Measurements from ENCODE around the gene SPATA2L.

Gene SPATA2L

DNA sequence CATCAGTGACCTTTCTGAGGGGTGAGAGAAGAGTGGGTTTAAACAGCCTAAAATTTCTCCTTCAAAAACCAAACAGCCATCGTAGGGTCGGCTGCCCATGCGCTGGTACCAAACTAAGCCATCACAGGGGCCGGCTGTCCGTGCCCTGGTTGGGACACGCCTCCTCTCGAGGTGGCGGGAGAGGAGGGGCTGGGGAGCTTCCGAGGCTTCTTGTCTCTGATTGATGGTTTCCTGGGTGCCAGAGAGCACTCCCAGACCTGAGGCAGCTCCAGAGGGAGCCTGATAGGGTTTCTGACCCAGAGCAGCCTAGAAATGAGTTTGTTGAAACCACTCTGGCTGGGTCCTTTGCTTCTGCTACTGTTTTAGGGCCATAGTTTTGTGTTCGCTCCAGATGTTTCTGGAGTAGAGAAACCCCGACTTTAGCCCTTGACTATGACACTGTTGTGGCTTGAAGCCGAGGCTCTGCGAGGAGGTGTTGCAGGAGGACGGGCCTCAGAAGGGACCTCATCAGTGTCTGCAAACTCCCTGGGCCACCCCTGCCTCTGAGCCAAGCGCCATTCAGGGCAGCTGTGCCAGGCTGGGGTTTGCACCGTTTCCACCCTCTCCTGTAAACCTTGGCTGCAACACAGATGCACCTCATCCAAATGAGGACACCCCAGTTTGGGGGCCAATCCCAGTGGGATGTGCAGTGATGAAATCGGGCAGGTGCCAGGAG is 26.1 kb upstream of the SPATA2L start:
- no peak for DNase-seq

DNA sequence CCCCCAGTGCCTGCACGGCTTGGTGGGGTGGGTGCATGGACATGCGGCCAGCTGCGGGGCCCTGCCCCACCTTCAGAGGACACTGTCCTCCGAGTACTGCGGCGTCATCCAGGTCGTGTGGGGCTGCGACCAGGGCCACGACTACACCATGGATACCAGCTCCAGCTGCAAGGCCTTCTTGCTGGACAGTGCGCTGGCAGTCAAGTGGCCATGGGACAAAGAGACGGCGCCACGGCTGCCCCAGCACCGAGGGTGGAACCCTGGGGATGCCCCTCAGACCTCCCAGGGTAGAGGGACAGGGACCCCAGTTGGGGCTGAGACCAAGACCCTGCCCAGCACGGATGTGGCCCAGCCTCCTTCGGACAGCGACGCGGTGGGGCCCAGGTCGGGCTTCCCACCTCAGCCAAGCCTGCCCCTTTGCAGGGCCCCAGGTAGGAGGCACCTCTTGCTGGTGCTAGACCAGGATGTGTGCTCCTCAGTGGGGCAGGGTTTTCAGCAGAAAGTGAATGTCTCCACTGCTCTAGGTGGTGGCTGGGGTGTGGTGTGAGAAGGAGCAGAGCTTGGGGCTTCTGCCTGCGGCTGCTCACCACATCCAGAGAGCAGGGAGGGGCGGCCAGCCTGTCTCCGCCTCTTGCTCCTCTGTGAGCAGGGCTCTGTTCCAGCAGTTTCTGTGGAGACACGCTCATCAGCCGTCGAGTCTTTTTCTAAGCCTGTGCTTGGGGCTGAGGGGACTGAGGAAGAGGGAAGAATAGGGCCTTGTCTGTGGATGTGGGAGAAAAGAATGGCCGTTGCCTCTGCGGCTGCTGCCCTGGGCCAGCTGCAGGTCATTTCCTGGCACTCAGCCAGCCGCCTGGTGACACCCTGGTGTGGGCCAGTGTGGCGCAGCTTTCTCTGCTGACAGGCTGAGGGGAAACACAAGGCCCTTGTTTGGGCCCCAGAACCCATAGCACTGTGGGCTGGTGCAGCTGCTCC is 22.1 kb upstream of the SPATA2L start:
- DNase-seq = no peak

DNA sequence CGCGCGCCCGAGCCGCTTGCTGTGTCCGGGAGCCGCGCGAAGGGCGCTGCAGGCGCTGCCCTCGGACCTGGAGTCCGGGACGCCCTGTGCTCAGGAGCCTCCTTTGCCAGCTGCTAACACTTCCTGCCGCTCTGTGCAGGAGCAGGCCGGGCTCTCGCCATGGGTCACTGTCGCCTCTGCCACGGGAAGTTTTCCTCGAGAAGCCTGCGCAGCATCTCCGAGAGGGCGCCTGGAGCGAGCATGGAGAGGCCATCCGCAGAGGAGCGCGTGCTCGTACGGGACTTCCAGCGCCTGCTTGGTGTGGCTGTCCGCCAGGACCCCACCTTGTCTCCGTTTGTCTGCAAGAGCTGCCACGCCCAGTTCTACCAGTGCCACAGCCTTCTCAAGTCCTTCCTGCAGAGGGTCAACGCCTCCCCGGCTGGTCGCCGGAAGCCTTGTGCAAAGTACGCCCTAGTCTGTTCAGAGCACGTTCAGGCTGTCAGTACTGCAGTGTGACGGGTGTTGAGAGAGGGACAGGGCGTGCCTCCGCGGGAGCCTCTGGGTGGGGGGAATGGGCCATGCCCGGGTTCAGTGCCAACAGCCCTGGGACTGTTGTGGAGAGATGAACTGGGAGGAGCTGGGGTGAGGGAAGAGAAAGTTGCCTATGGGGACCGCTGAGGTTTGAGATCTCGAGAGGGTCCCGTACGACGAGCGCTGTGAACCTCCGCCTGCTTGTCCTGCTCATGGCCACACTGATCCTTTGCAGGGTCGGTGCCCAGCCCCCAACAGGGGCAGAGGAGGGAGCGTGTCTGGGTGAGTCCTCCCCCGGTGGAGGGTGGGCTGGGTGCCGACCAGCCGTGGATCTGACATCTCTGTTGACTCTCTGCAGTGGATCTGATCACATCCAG is 21.1 kb upstream of the SPATA2L start:
- DNase-seq = peak; percentile 6 to 56

DNA sequence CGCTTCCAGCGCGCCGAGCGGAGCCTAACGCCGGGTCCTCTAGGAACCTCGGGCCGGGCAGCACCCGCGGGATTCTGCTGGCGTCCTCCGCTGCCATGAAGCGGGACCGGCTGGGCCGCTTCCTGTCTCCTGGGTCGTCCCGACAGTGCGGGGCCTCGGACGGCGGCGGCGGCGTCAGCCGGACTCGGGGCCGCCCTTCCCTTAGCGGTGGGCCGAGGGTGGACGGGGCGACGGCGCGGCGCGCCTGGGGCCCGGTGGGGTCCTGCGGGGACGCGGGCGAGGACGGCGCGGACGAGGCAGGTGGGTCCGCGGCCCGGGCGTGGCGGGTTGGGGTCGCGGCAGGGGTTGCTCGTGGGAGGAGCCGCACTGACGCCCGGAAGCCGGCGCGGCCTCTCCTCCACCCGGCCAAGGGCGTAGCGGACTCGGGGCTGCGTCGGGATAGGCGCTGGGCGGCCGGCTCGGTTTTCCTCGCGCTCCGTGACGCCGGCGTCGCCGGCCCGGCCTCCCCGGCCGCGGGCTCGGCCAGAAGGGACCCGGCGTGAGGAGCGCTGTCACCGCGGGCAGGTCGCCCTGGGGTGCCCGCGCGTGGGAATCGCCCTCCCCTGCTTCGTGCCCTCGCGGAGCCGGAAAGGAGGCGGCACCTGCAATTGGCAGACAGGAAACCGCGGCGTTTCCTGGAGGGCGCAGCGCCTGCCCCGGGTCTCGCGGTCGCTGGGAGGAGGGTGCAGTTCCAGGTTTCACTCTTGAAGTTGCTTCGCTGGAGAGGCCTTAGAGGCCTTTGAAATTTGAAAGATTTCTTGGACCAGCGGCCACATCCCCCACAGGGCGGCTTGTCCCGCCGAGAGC is 20.3 kb upstream of the SPATA2L start:
- DNase-seq = peak; percentile 77 to 78

DNA sequence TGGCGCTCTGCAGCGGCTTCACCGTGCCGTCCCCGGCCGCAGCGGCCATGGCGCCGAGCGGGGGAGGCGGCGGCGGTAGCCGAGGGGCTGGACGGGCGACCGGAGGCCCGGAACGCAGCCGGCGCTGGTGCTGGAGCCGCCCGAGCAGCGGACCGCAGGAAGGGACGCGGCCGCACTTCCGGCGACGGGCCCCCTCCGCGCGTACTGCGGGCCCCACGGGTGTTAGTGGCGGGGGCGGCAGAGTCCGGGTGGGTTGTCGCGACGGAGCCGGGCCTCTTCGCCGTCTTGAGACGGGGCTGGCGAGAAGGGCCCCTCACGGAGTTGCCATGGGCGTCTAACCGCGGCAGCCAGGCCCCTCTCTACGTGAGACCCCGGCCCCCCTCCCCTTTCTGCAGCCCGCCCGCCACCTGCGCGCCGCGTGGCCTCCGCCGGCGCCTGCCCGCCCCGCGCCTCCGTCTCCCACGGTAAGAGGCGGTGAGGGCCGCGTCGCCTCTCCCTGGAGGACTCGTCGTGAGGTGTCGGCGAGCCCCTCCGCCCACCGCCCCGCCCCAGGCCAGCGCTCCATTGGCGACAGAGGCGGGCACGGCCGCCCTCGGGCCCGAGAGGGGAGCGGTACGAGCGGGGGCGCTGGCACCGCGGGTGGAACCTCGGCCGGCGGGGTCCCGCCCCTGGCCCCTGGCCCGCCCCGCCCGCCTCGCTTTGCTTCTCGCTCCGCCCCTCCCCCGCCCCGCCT is 19.5 kb upstream of the SPATA2L start, which contains the start of the genes VPS9D1 and ZNF276:
VPS9D1 (minus strand) TSS at position 86 of the 733 bp plus-strand sequence; CDS start at position 49, 37 bp downstream.
ZNF276 (plus strand) TSS at position 725 of the 733 bp plus-strand sequence. CDS start 104 bp downstream, outside the sequence.
- peak; percentile 7 to 76 for DNase-seq

DNA sequence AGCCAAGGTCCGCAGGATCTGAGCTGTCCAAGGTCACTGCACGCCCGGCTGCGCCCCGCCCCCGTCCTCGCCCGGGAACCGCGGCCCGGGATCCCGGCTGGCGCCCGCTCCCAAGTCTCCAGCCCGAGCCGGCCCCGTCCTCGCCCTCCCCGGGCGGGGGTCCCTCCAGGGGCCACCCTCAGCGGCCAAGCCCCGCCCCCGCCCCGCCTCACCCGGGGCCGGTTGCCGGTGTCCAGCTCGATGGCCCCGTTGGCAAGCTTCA is 19.0 kb upstream of the SPATA2L start:
- no peak for DNase-seq

DNA sequence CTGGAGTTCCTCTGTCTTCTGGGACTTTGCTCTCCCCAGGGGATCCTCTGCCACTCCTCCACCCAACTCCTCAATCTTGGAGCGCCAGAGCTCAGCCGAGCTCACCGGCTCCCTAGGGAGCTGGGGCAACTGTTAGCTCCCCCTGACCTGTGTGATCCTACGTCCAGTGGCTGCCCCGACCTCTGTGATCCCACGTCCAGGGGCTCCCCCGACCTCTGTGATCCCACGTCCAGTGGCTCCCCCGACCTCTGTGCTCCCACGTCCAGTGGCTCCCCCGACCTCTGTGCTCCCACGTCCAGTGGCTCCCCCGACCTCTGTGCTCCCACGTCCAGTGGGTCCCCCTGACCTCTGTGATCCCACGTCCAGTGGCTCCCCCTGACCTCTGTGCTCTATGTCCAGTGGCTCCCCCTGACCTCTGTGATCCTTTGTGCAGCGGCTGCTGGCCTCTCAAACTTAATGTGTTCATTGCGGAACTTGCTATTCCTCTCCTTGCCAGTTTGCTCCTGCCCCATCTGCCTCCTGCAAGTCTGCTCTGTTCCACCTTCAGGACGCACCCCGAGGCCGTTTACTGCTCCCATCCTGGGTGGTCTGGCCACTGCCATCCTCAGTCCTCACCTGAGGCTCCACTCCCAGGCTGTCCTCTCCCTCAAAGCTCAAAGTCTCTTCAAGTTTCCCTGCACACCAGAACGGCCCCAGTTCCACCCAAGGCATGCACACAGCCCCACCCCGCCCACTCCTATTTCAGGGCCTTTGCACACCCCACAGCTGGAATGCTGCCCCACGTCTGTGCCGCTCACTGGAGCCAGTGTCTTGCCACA is 16.4 kb upstream of the SPATA2L start:
- no peak for DNase-seq

DNA sequence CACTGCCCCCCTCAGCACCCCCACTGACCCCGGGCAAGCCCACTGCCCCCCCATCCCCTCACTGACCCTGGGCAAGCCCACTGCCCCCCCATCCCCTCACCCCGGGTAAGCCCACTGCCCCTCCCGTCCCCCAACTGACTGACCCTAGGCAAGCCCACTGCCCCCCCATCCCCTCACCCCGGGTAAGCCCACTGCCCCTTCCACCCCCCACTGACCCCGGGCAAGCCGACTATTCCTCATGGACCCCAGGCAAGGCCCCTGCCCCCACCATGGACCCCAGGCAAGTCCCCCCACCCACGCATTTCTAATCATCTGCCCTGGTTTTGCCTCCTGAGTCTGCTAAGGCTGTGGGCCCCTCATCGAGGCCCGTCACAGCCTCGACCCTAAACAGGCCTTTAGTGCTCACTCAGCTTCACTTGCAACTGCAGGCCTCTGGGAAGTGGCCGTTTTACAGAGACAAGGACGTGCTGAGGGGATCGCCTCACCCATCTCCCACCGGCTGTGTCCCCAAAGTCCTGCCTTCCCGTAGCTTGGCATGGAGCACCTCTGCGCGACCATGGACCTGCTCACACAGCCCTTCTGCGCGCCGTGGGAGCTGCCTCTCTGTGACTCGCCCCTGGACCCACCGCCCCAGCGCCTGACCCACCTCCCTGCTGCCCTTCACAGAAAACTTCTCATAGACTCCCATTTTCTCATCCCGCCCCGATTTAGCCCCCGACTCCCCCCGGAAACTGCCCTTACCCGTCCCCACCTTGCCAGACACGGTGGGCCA is 15.6 kb upstream of the SPATA2L start:
- DNase-seq = no peak

DNA sequence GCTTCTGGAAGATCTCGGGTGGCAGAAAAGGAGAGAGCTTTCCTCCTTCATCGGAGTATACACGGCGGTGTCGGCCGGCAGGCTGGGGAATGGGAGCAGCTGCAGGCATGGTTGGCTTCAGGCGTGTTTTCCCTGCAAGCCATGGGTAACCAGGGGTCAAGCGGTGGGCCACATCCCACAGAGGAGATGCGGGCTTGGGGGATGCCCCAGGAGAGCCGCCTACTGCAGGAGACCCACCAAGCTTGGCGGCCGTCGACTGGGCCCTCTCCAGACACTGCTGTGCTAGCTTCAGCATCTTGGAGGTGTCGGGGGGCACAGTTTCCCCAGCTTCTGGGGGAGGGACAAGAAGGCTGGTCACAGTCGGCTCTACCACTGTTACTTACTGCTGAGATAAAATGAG is 15.0 kb upstream of the SPATA2L start:
- no peak for DNase-seq

DNA sequence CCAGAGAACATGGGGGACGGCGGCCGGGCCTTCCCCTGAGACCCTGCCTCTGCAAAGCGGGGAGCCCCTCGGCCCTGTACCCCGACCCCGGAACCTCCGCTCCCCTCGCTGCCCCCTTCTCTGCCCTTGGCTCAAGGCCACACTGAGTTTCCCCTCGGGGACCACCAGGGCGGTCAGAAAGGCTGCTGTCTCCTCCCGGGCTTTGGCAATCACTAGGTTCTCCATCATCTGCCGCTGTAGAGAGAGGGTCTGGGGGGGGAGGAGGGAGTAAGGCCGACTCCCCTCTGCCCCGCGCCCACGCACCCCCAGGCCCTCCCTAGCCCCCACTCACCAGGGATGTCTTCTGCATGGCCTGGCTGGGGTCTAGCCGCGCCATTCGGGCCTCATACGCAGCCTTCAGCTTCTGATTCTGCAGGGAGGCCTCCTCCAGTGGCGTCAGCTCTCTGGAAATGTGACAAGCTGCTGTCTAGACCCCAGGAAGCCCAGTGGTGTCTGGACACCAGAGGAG is 10.8 kb upstream of the SPATA2L start:
- DNase-seq = no peak

DNA sequence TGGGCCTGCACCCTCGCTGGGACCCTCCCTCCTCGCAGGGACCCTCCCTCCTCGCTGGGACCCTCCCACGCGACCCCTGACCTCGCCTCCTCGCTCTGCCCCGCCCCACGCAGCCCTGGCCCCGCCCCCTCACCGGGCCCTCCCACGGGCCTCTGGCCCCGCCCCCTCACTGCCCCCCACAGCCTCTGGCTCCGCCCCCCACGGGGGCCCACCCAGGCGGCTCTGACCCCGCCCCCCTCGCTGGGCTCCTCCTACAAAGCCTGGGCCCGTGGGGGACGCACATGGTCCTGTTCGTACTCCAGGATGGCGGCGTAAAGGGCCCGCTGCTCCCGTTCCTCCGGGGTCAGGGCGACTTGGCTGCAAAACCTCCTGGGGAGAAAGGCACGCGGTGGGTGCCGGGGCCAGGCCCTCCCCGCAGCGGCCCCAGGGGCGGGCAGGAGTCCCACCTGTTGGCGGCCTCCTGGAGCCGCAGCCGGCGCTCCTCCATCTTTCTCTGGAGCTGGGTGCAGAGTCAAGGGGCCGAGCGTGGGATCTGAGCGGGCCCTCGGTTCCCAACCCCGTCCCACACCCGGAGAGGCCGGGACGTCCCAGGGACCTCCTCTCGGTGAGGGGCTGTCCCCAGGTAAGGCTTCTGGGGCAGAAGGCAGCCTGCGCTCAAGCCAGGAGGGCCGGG is 10.2 kb upstream of the SPATA2L start:
- DNase-seq = peak; percentile 10 to 21

DNA sequence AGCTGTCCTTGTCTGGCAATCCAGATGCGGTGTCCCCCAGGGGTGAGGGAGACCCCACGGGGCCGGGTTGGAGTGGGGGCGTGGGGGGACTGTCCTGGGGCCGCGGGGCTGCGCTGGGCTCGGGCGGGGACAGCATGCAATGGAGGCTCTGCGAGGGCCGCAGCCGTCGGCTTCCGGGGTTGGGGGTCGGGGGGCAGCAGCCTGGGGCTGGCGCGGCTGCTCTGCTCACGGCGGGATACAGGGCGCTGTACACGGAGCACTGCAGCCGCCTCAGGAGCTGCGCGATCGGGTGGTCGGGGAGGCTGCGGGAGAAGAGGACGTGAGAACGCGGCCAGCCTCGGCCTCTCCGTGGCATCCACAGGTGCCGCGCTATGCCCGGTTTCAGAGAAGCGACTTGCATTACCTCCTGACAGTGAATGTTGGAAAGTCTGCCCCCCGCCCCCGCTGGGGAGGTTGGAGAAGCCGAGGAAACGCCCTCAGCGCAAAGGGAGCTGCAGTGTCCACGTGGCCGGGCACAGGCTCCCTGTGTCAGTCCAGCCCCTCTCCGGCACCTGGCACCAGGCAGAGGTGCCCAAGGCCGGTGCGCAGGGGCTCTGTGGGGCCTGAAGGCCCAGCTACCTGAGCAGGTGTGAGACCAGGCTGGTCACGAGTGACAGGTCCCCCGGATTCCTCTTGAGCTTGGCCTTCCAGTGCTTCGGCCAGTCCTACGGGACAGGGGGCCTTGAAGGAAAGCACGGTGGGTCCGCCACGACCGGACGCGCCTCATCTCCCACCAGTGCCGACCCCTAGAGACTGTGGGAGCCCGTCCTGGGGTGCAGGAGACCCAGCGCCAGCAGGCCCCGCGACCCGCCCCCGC is 9.4 kb upstream of the SPATA2L start:
- DNase-seq = no peak

DNA sequence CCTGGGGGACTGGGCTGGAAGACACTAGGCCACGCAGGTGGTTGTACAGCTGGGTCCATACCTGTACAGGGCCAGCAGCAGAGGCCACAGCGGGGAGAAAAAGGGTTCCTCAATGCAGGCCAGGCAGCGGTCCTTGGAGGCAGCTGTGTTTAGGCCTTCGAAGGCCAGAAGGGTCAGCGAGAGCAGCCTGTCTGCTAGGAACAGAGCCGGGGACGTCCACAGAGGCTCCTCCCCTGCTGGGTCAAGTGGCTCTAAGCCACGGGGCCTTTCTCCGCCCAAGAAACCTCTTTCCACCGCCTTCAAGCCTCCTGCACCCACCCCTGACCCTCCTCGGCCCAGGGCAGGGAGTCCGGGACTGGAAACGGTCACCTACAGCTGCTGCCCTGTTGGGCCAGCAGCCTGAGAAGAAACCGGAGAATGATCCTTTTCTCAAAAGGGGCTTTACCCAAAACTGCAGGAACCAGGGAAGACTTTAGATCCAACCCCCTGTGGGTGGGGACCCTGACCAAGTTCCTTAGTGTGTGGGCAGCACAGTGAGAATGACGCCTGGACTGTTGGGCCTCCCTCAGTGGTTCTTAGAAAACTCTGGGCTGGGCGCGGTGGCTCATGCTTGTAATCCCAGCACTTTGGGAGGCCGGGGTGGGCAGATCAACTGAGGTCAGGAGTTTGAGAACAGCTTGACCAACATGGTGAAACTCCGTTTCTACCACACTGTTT is 8.4 kb upstream of the SPATA2L start:
- DNase-seq = no peak

DNA sequence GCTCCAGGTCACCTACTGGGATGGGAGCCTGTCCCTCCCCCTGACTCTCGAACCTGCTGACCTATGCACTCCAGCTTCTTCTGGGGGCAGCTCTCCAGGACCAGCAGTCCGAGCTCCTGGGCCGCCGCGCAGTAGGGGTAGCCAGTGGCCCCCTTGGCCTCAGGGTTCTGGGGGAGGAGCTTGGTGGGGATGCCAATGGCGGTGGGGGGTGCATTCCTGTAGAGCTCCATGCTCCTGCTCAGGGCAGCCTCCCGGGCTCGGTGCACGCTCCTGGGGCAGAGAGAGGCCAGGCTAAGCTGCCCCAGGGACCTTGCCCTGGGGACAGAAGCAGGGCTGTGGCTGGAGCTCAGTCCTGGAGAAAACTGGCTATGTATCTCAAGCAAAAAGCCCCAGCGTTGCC is 7.7 kb upstream of the SPATA2L start:
- DNase-seq = no peak

DNA sequence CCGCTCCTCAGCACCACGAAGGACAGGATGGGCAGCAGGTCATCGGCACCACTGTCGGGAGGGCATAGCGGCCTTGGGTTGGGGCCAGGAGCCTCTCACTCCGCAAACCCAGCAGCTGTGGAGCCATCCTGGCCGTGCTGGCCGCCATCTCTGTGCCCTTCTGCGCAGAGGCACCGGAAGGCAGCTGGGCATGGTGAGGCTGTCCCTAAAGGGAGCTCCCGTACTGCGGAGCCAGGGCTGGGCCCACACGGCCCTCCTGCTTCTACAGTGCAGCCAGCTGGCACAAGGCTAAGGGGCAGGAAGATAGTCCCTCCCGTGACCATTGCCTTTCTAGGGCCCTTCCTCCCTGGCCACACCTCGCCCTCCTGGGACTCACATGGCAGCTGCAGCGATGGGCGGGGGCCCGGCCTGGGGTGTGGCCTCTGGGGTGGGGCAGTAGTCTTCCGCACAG is 7.0 kb upstream of the SPATA2L start:
- DNase-seq = no peak

DNA sequence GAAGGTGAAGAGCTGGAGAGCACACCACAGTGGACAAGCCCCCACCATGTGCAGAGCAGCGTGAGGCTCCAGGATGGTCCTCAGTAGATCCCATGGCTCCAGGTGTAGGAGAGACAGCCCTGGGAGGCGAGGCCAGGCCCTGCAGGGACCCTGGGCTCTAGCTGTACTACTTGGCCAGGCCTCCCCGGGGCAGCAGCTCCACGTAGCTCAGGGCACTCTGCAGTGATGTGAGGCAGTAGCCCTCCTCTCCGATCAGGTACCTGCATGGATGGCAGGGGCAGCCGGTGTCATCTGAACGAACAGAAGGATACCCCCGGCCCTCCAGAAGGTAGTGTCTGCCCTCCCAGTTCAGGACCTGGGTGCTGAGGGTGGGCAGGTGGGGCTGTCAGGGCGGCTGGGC is 6.2 kb upstream of the SPATA2L start:
- no peak for DNase-seq

All from bone marrow (tissue), 2 donors.